IMR-90 (cell line): Measurements from ENCODE around the gene AMIGO3. TPM values are rescaled to one million over a fixed set of nuclear protein-coding genes. Genes with fewer than 3 reads are reported as not detected.

Source experiments
- ATAC-seq: fragments of 200-7000 bp; cut with Tn5 transposase; 2 replicates; pipeline ENCODE4 v1.9.1; 2020; ENCODE audit warnings: low read depth, mild to moderate bottlenecking, moderate library complexity
- BruUV-seq: library from RNA; stranded (reverse); fragments of 400-500 nt; replicated peaks from 2 replicates; lab custom pipeline; 2021; lab: Mats Ljungman, UMichigan
- CTCF ChIA-PET: fragments of 300-600 bp; formaldehyde crosslinking; extraction: SDS; loops from one replicate; lab custom pipeline; 2021; ENCODE audit warnings: antibody characterized with exemption; lab: Yijun Ruan, JAX
- POLR2A ChIA-PET: fragments of 300-600 bp; sonication (Branson Sonifier 250); formaldehyde crosslinking; loops from one replicate; lab custom pipeline; 2022; ENCODE audit warnings: antibody characterized with exemption; ENCODE audit not compliant: unreplicated experiment; lab: Charles Lee
- DNase-seq: peaks from one replicate; pipeline ENCODE4 v3.0.0; 2013
- H2AFZ ChIP-seq: replicated peaks from 2 replicates; pipeline ENCODE3; 2013; ENCODE audit warnings: low read length, mild to moderate bottlenecking; ENCODE audit not compliant: poor library complexity
- H2AK5ac ChIP-seq: 2 replicates; pipeline ENCODE4 v1.6.1; 2013; ENCODE audit warnings: low read depth, low read length, inconsistent platforms
- H2AK9ac ChIP-seq: replicated peaks from 2 replicates; pipeline ENCODE3; 2013; ENCODE audit warnings: mild to moderate bottlenecking, low read depth, low read length, moderate library complexity; ENCODE audit not compliant: poor library complexity
- H2BK120ac ChIP-seq: 2 replicates; pipeline ENCODE4 v1.6.1; 2013; ENCODE audit warnings: low read depth, low read length, inconsistent platforms
- H2BK15ac ChIP-seq: 3 replicates; pipeline ENCODE4 v1.6.1; 2013; ENCODE audit warnings: low read depth, low read length, inconsistent platforms
- H2BK20ac ChIP-seq: 2 replicates; pipeline ENCODE4 v1.6.1; 2013; ENCODE audit warnings: low read depth, mild to moderate bottlenecking, inconsistent platforms, low read length, moderate library complexity
- H2BK5ac ChIP-seq: 2 replicates; pipeline ENCODE4 v1.6.1; 2013; ENCODE audit warnings: mild to moderate bottlenecking, low read depth, low read length, inconsistent platforms; ENCODE audit not compliant: poor library complexity, severe bottlenecking
- H3K14ac ChIP-seq: replicated peaks from 2 replicates; pipeline ENCODE4 v1.6.1; 2013; ENCODE audit warnings: low read depth, low read length, inconsistent platforms
- H3K18ac ChIP-seq: 2 replicates; pipeline ENCODE4 v1.6.1; 2013; ENCODE audit warnings: low read depth, low read length, control low read depth
- H3K23ac ChIP-seq: 2 replicates; pipeline ENCODE4 v1.6.1; 2013; ENCODE audit warnings: low read depth, low read length, inconsistent platforms
- H3K27ac ChIP-seq: 2 replicates; pipeline ENCODE4 v1.5.1; 2013; ENCODE audit warnings: mild to moderate bottlenecking, control low read depth, low read length; ENCODE audit not compliant: insufficient read depth
- H3K27me3 ChIP-seq: 2 replicates; pipeline ENCODE4 v1.6.1; 2013; ENCODE audit warnings: low read length; ENCODE audit not compliant: control insufficient read depth, insufficient read depth
- H3K36me3 ChIP-seq: 2 replicates; pipeline ENCODE4 v1.6.1; 2013; ENCODE audit warnings: low read length, mixed read lengths; ENCODE audit not compliant: control insufficient read depth, insufficient read depth
- H3K4ac ChIP-seq: 2 replicates; pipeline ENCODE4 v1.6.1; 2013; ENCODE audit warnings: low read depth, low read length, inconsistent platforms
- H3K4me1 ChIP-seq: 2 replicates; pipeline ENCODE4 v1.6.1; 2013; ENCODE audit warnings: low read length, mixed read lengths; ENCODE audit not compliant: control insufficient read depth, insufficient read depth
- H3K4me2 ChIP-seq: 2 replicates; pipeline ENCODE4 v1.6.1; 2013; ENCODE audit warnings: low read depth, mild to moderate bottlenecking, control low read depth, low read length, moderate library complexity
- H3K4me3 ChIP-seq: 2 replicates; pipeline ENCODE4 v1.5.1; 2013; ENCODE audit warnings: low read depth, mild to moderate bottlenecking, control low read depth, low read length, moderate library complexity; ENCODE audit not compliant: insufficient read depth
- H3K56ac ChIP-seq: 2 replicates; pipeline ENCODE4 v1.6.1; 2013; ENCODE audit warnings: low read length, inconsistent platforms; ENCODE audit not compliant: insufficient read depth; ENCODE audit errors: extremely low read depth
- H3K79me1 ChIP-seq, 2 experiments: 2 replicates each; pipeline ENCODE4 v1.6.1; 2013; ENCODE audit warnings: low read length in 2 of 2, inconsistent platforms in 1 of 2, low read depth in 1 of 2
- H3K9ac ChIP-seq: 2 replicates; pipeline ENCODE4 v1.6.1; 2013; ENCODE audit warnings: low read depth, low read length, control low read depth
- H3K9me1 ChIP-seq: 2 replicates; pipeline ENCODE4 v1.6.1; 2013; ENCODE audit warnings: low read length, inconsistent platforms; ENCODE audit not compliant: insufficient read depth
- H3K9me3 ChIP-seq: 2 replicates; pipeline ENCODE4 v1.6.1; 2013; ENCODE audit warnings: low read length; ENCODE audit not compliant: control insufficient read depth, insufficient read depth
- H4K20me1 ChIP-seq: 2 replicates; pipeline ENCODE4 v1.6.1; 2013; ENCODE audit warnings: low read length, inconsistent platforms; ENCODE audit not compliant: insufficient read depth
- H4K5ac ChIP-seq: 2 replicates; pipeline ENCODE4 v1.6.1; 2013; ENCODE audit warnings: mild to moderate bottlenecking, low read depth, low read length, control low read depth
- H4K8ac ChIP-seq, 2 experiments: 2 replicates each; pipeline ENCODE4 v1.6.1; 2013; ENCODE audit warnings: low read depth in 2 of 2, low read length in 2 of 2, control low read depth in 1 of 2, inconsistent platforms in 1 of 2
- H4K91ac ChIP-seq: 2 replicates; pipeline ENCODE4 v1.6.1; 2013; ENCODE audit warnings: low read depth, low read length, inconsistent platforms; ENCODE audit not compliant: insufficient read depth
- BHLHE40 ChIP-seq: fragments of 150-350 bp; IDR thresholded peaks from 2 replicates; pipeline ENCODE4 v1.6.1; 2016; ENCODE audit warnings: mild to moderate bottlenecking, low read depth, low read length
- CEBPB ChIP-seq: IDR thresholded peaks from 2 replicates; pipeline ENCODE4 v1.6.1; 2012; ENCODE audit warnings: low read depth, low read length, improper control_type of control experiment
- CHD1 ChIP-seq: IDR thresholded peaks from 2 replicates; pipeline ENCODE4 v1.6.1; 2012; ENCODE audit warnings: low read depth, low read length, improper control_type of control experiment
- CTCF ChIP-seq: conservative IDR thresholded peaks from 2 replicates; pipeline ENCODE4 v1.5.1; 2012; ENCODE audit warnings: mild to moderate bottlenecking, low read depth, low read length, improper control_type of control experiment
- ELK1 ChIP-seq: fragments of 150-350 bp; IDR thresholded peaks from 2 replicates; pipeline ENCODE4 v1.6.1; 2016; ENCODE audit warnings: low read depth, mild to moderate bottlenecking, low read length, moderate library complexity, borderline replicate concordance
- FOS ChIP-seq: fragments of 150-350 bp; IDR thresholded peaks from 2 replicates; pipeline ENCODE4 v1.6.1; 2016; ENCODE audit warnings: low read depth, low read length
- MAFK ChIP-seq: IDR thresholded peaks from 2 replicates; pipeline ENCODE4 v1.6.1; 2012; ENCODE audit warnings: low read depth, low read length, improper control_type of control experiment
- MAZ ChIP-seq: IDR thresholded peaks from 2 replicates; pipeline ENCODE4 v1.6.1; 2012; ENCODE audit warnings: low read depth, mild to moderate bottlenecking, low read length, improper control_type of control experiment, moderate library complexity, borderline replicate concordance
- MXI1 ChIP-seq: IDR thresholded peaks from 2 replicates; pipeline ENCODE4 v1.6.1; 2012; ENCODE audit warnings: low read depth, mild to moderate bottlenecking, low read length, moderate library complexity, borderline replicate concordance
- NFE2L2 ChIP-seq: fragments of 150-350 bp; IDR thresholded peaks from 2 replicates; pipeline ENCODE4 v1.6.1; 2016; ENCODE audit warnings: low read depth, mild to moderate bottlenecking, low read length
- POLR2A ChIP-seq: IDR thresholded peaks from 2 replicates; pipeline ENCODE4 v1.6.1; 2012; ENCODE audit warnings: mild to moderate bottlenecking, low read depth, low read length
- RAD21 ChIP-seq: IDR thresholded peaks from 2 replicates; pipeline ENCODE4 v1.6.1; 2012; ENCODE audit warnings: low read length, improper control_type of control experiment
- RCOR1 ChIP-seq: IDR thresholded peaks from 2 replicates; pipeline ENCODE4 v1.6.1; 2012; ENCODE audit warnings: mild to moderate bottlenecking, low read length, improper control_type of control experiment; ENCODE audit not compliant: insufficient replicate concordance
- RFX5 ChIP-seq: IDR thresholded peaks from 2 replicates; pipeline ENCODE4 v1.8.0; 2012; ENCODE audit warnings: low read depth, mild to moderate bottlenecking, low read length, moderate library complexity
- SMC3 ChIP-seq: fragments of 150-350 bp; IDR thresholded peaks from 2 replicates; pipeline ENCODE4 v1.6.1; 2016; ENCODE audit warnings: low read depth, mild to moderate bottlenecking, antibody characterized with exemption, low read length, moderate library complexity
- USF2 ChIP-seq: fragments of 150-350 bp; IDR thresholded peaks from 2 replicates; pipeline ENCODE4 v1.6.1; 2017; ENCODE audit warnings: mild to moderate bottlenecking, antibody characterized with exemption, low read length, low read depth
- WGBS, 2 experiments: methylation state at CpG; one replicate each; pipeline versions ENCODE4 v1.1.5 to v1.1.7; 2013; ENCODE audit warnings: missing lambda C conversion rate in 2 of 2; ENCODE audit not compliant: insufficient read length in 1 of 2; ENCODE audit errors: extremely low coverage in 2 of 2; 5-methylcytosine and 5-hydroxymethylcytosine counted together
- dilution Hi-C: fragments of 300-500 bp; cut with HindIII; formaldehyde crosslinking; loops from one replicate; pipeline ENCODE4 v1.14.3; 2018; ENCODE audit warnings: low sequenced_read_pairs; ENCODE audit not compliant: unreplicated experiment
- in situ Hi-C: fragments of 300-500 bp; cut with MboI; formaldehyde crosslinking; loops from 3 replicates; pipeline ENCODE4 v1.14.3; 2019; ENCODE audit warnings: low sequenced_read_pairs, inconsistent platforms, mixed read lengths
- intact Hi-C: fragments of 100-400 bp; cut with micrococcal nuclease; formaldehyde crosslinking; loops from 2 replicates; pipeline ENCODE4 v1.10.0; 2022
- polyA plus RNA-seq, 3 experiments: library from polyadenylated mRNA; depleted of rRNA; stranded (reverse); fragments of >200 nt; gene quantifications; 2 replicates each; pipeline ENCODE4 v1.2.3, GENCODE V29; 2012; ENCODE audit warnings: low replicate concordance in 1 of 3
- total RNA-seq: library from RNA; depleted of rRNA; stranded (reverse); fragments of >200 nt; gene quantifications from 2 replicates; pipeline ENCODE4 v1.2.3, GENCODE V29; 2012

Gene AMIGO3
- total and polyA plus RNA-seq, 2 of the 4 experiments (the other 2 are of a cell fraction): 1.5 TPM; not detected in 1

GRCh38 chr3:49715611-49716121, 3.8 kb downstream of the AMIGO3 start:
- no peak overlapping the region for H2BK20ac ChIP-seq
- H2BK15ac ChIP-seq: no peak overlapping the region
- no peak overlapping the region for H3K27ac ChIP-seq
- ChIA-PET POLR2A (no interaction called here), CTCF (no interaction called here)
- dilution Hi-C loops: no loop called here
- in situ Hi-C loops: no loop called here
- intact Hi-C loops: no loop called here
- H3K23ac ChIP-seq: no peak overlapping the region
- TF ChIP-seq RCOR1: no peak
- TF ChIP-seq FOS: no peak
- no peak for TF ChIP-seq CTCF
- no peak for TF ChIP-seq MXI1
- no peak for TF ChIP-seq ELK1
- no peak for TF ChIP-seq MAFK
- TF ChIP-seq RFX5: no peak
- no peak for TF ChIP-seq NFE2L2
- no peak for TF ChIP-seq RAD21
- no peak for TF ChIP-seq CEBPB
- no peak for TF ChIP-seq POLR2A
- no peak for TF ChIP-seq SMC3
- no peak for TF ChIP-seq USF2
- no peak for TF ChIP-seq MAZ
- TF ChIP-seq BHLHE40: no peak
- TF ChIP-seq CHD1: no peak
- H4K20me1 ChIP-seq: peaks cover 13% of the 10 kb centered on the region
- H3K4me1 ChIP-seq: peaks cover 6% of the 10 kb centered on the region
- peaks cover 12% of the 10 kb centered on the region; the same call in 1 of the 2 replicates for H3K36me3 ChIP-seq
- no peak for ATAC-seq
- H4K91ac ChIP-seq: no peak overlapping the region
- no peak overlapping the region for H4K5ac ChIP-seq
- no peak overlapping the region for H3K18ac ChIP-seq
- H3K56ac ChIP-seq: no peak overlapping the region
- BruUV-seq: no TSS peak
- H3K14ac ChIP-seq: no peak overlapping the region
- H2BK120ac ChIP-seq: no peak overlapping the region
- no peak overlapping the region for H4K8ac ChIP-seq
- 93% methylated on average over 9 of the region's 13 CpGs; no CpG with 5 or more reads in 1 of the 2 experiments for WGBS, 2 experiments
- no peak overlapping the region for H3K4me2 ChIP-seq
- H3K27me3 ChIP-seq: no peaks in the 10 kb centered on the region
- no peak overlapping the region for H2AK9ac ChIP-seq
- H3K79me1 ChIP-seq: peaks cover 2 to 10% of the 10 kb centered on the region in 2 experiments; a peak in 2 of 4 replicates
- H3K4ac ChIP-seq: no peak overlapping the region
- no peak overlapping the region for H2AK5ac ChIP-seq
- no peak overlapping the region for H3K9ac ChIP-seq
- no peaks in the 10 kb centered on the region for H3K9me3 ChIP-seq
- no peak overlapping the region for H2AFZ ChIP-seq
- H3K9me1 ChIP-seq: no peaks in the 10 kb centered on the region; the same call in 1 of the 2 replicates
- no peak overlapping the region for H3K4me3 ChIP-seq
- no peak overlapping the region for H2BK5ac ChIP-seq
- DNase-seq: no peak
